Measurements from ENCODE around the gene MAP3K2. TPM values are rescaled to one million over a fixed set of nuclear protein-coding genes. Genes with fewer than 3 reads are reported as not detected.

Gene MAP3K2
- total RNA-seq, 4 donors from 2014 or later, result 25.9 to 98.4 (median 75.0) TPM

DNA sequence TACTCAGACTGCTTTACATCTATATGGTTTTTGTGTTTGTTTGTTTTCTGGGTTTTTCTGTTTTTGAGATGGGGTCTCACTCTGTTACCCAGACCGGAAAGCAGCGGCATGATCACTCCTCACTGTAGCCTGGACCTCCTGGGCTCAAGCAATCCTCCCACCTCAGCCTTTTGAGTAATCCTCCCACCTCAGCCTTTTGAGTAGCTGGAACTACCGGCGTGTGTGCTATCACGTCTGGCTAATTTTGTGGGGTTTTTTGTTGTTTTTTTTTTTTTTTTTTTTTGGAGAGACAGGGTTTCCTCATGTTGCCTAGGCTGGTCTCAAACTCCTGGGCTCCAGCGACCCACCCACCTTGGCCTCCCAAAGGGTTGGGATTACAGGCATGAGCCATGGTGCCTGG, 9.1 kb downstream of the MAP3K2 start:
- Histone ChIP-seq H3K27ac (no peak overlapping the region), H3K36me3 (no peaks in the 10 kb centered on the region), H3K27me3 (no peaks in the 10 kb centered on the region), H3K4me3 (no peak overlapping the region), H3K9me3 (no peaks in the 10 kb centered on the region), H3K4me1 (no peaks in the 10 kb centered on the region)
- DNase-seq, result no peak
- intact Hi-C loops (cut with DNase I; ENCODE audit: low total_unique reads), result no loop called here
- TF ChIP-seq POLR2A (IDR thresholded peaks at IDR 0.05), result no peak
- TF ChIP-seq CTCF (IDR thresholded peaks at IDR 0.05), result no peak

GRCh38 chr2:127377262-127377661, 10.5 kb downstream of the MAP3K2 start:
- no peak for TF ChIP-seq CTCF (IDR thresholded peaks at IDR 0.05)
- no peak for TF ChIP-seq POLR2A (IDR thresholded peaks at IDR 0.05)
- no peaks in the 10 kb centered on the region for H3K36me3 ChIP-seq
- no peak overlapping the region for H3K27ac ChIP-seq
- H3K27me3 ChIP-seq, result no peaks in the 10 kb centered on the region
- H3K9me3 ChIP-seq, result no peaks in the 10 kb centered on the region
- intact Hi-C loops (cut with DNase I; ENCODE audit: low total_unique reads), result no loop called here
- H3K4me1 ChIP-seq, result no peaks in the 10 kb centered on the region
- no peak overlapping the region for H3K4me3 ChIP-seq
- DNase-seq, result no peak

- intact Hi-C loops (cut with DNase I; ENCODE audit: low total_unique reads), result no loop called here
- Histone ChIP-seq H3K27me3 (no peaks in the 10 kb centered on the region), H3K4me3 (no peak overlapping the region), H3K4me1 (no peaks in the 10 kb centered on the region), H3K36me3 (no peaks in the 10 kb centered on the region), H3K9me3 (no peaks in the 10 kb centered on the region), H3K27ac (no peak overlapping the region)
- DNase-seq, result no peak
- TF ChIP-seq POLR2A (IDR thresholded peaks at IDR 0.05), result no peak
- no peak for TF ChIP-seq CTCF (IDR thresholded peaks at IDR 0.05)
Measured at GRCh38 chr2:127376257-127376656, 11.5 kb downstream of the MAP3K2 start.

DNA sequence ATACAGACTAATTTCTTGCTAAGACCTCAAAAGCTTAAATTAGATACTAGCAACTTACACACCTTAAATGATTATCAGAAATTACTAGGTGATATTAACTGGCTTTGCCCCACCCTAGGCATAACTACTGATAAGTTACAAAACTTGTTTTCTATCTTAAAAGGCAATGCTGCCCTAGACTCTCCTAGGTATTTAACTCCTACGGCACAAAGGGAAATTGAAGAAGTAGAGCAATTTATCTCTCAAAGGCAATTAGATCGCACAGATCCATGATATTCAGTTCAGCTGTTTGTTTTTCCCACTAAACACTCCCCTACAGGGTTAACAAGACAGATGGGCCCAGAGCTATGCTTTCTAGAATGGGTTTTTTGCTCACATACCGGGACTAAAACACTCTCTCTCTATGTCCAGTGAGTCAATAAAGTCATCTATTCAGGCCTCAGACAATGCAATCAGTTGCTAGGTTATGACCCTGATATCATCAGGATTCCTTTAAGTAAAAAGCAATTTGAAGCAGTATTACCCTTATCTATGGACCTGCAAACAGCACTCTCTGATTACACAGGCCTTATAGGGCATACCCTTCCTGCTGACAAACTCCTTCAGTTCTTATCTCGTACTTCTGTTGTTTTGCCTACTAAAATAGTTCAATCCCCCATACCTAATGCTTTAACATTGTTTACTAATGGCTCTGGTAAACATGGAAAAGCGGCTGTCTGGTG, 14.3 kb downstream of the MAP3K2 start:
- TF ChIP-seq POLR2A (IDR thresholded peaks at IDR 0.05), result no peak
- TF ChIP-seq CTCF (IDR thresholded peaks at IDR 0.05), result no peak
- intact Hi-C loops (cut with DNase I; ENCODE audit: low total_unique reads), result no loop called here

GRCh38 chr2:127371037-127371436, 16.7 kb downstream of the MAP3K2 start:
- H3K36me3 ChIP-seq, result no peaks in the 10 kb centered on the region
- TF ChIP-seq POLR2A (IDR thresholded peaks at IDR 0.05) (no peak), CTCF (IDR thresholded peaks at IDR 0.05) (no peak)
- intact Hi-C loops (cut with DNase I; ENCODE audit: low total_unique reads), result no loop called here
- no peak overlapping the region for H3K27ac ChIP-seq
- DNase-seq, result peak in 1 of 2 donors; percentile 26
- no peaks in the 10 kb centered on the region for H3K9me3 ChIP-seq
- H3K4me1 ChIP-seq, result no peaks in the 10 kb centered on the region
- no peaks in the 10 kb centered on the region for H3K27me3 ChIP-seq
- no peak overlapping the region for H3K4me3 ChIP-seq

More for the DNA sequence above, 14.3 kb downstream of the MAP3K2 start:
- Histone ChIP-seq H3K4me3 (no peak overlapping the region), H3K36me3 (no peaks in the 10 kb centered on the region), H3K27me3 (no peaks in the 10 kb centered on the region), H3K9me3 (no peaks in the 10 kb centered on the region), H3K4me1 (no peaks in the 10 kb centered on the region), H3K27ac (no peak overlapping the region)
- no peak for DNase-seq

All from uterus (tissue), 4 donors.